HepG2 (cell line): ENCODE data around the gene TTC23L. TPM values are rescaled to one million over a fixed set of nuclear protein-coding genes. Genes with fewer than 3 reads are reported as not detected.

ENCODE experiments used
- ATAC-seq: fragments of 200-7000 bp; cut with Tn5 transposase; 3 replicates; pipeline ENCODE4 v1.9.1; 2020; ENCODE audit warnings: mild to moderate bottlenecking, moderate library complexity
- BruUV-seq: library from RNA; stranded (reverse); fragments of 400-500 nt; replicated peaks from 2 replicates; lab custom pipeline; 2021; lab: Mats Ljungman, UMichigan
- CTCF ChIA-PET: fragments of 300-600 bp; formaldehyde crosslinking; extraction: SDS; loops from one replicate; lab custom pipeline; 2021; ENCODE audit warnings: low total read pairs, inconsistent platforms, low intra/inter-chr PET ratio; lab: Yijun Ruan, JAX
- POLR2A ChIA-PET: fragments of 350-600 bp; sonication (Branson Sonifier 250); formaldehyde crosslinking; loops from one replicate; lab custom pipeline; 2020; ENCODE audit warnings: antibody characterized with exemption, inconsistent platforms; lab: Yijun Ruan, JAX
- DNase-seq: peaks from one replicate; pipeline ENCODE4 v3.0.0-alpha.2; 2015; ENCODE audit warnings: low spot score
- FAIRE-seq: peaks from 3 replicates; lab custom pipeline; 2011; peaks lifted over from hg19 to GRCh38; lab: Jason Lieb, UNC
- H2AFZ ChIP-seq: one replicate; pipeline ENCODE4 v1.6.1; 2011; ENCODE audit warnings: low read length, inconsistent platforms
- H3K27ac ChIP-seq: fragments of 300-600 bp; 3 replicates; pipeline ENCODE4 v1.8.0; 2011; ENCODE audit warnings: mixed run types, mild to moderate bottlenecking, mixed read lengths, low read length, inconsistent platforms; ENCODE audit not compliant: insufficient read depth; ENCODE audit errors: extremely low read length
- H3K27me3 ChIP-seq, 2 experiments: fragments of 200-600 bp in 1 of 2; 2 replicates in 1 of 2; 3 replicates in 1 of 2; pipeline versions ENCODE4 v1.6.0 to v1.8.0; 2011; ENCODE audit warnings: low read length in 2 of 2, mild to moderate bottlenecking in 2 of 2, moderate library complexity in 2 of 2, inconsistent platforms in 1 of 2; ENCODE audit not compliant: insufficient read depth in 2 of 2, control insufficient read depth in 1 of 2
- H3K36me3 ChIP-seq, 2 experiments: fragments of 200-600 bp in 1 of 2; replicated peaks in 1 of 2; 2 replicates in 1 of 2; 3 replicates in 1 of 2; pipeline versions ENCODE4 v1.5.1 to v1.8.0; 2011; ENCODE audit warnings: low read length in 2 of 2, inconsistent platforms in 1 of 2; ENCODE audit not compliant: insufficient read depth in 2 of 2, control insufficient read depth in 1 of 2
- H3K4me1 ChIP-seq: 2 replicates; pipeline ENCODE4 v1.5.1; 2012; ENCODE audit warnings: low read length, inconsistent platforms; ENCODE audit not compliant: insufficient read depth
- H3K4me2 ChIP-seq: 2 replicates; pipeline ENCODE4 v1.6.0; 2011; ENCODE audit warnings: low read depth, low read length, inconsistent platforms
- H3K4me3 ChIP-seq, 3 experiments: fragments of 200-600 bp in 1 of 3; sonication (generic), shearing (Covaris generic) in 1 of 3; replicated peaks in 1 of 3; 2 replicates each; pipeline ENCODE4 v1.5.1; 2011 to 2016; ENCODE audit warnings: low read length in 3 of 3, inconsistent platforms in 2 of 3, low read depth in 2 of 3, mild to moderate bottlenecking in 2 of 3, control low read depth in 1 of 3, mixed read lengths in 1 of 3; ENCODE audit not compliant: insufficient read depth in 1 of 3
- H3K79me2 ChIP-seq: one replicate; pipeline ENCODE4 v1.6.1; 2011; ENCODE audit warnings: low read length, inconsistent platforms; ENCODE audit not compliant: insufficient read depth
- H3K9ac ChIP-seq: 2 replicates; pipeline ENCODE4 v1.6.0; 2011; ENCODE audit warnings: mild to moderate bottlenecking, low read depth, low read length, inconsistent platforms; ENCODE audit not compliant: insufficient read depth
- H3K9me3 ChIP-seq: 2 replicates; pipeline ENCODE4 v1.5.1; 2012; ENCODE audit warnings: mild to moderate bottlenecking, low read length
- H4K20me1 ChIP-seq: 2 replicates; pipeline ENCODE4 v1.6.0; 2011; ENCODE audit warnings: inconsistent platforms, mild to moderate bottlenecking, low read length, moderate library complexity; ENCODE audit not compliant: insufficient read depth
- AGO2 ChIP-seq: fragments of 200-400 bp; formaldehyde crosslinking; optimal IDR thresholded peaks from 2 replicates; pipeline ENCODE3; 2017; ENCODE audit warnings: mild to moderate bottlenecking, low read depth, low read length, moderate library complexity
- BRCA1 ChIP-seq: sonication (generic); formaldehyde crosslinking; IDR thresholded peaks from 2 replicates; pipeline ENCODE4 v1.4.0; 2020; ENCODE audit warnings: missing genetic modification reagents
- GATAD2A ChIP-seq: IDR thresholded peaks from 2 replicates; pipeline ENCODE4 v1.6.1; 2016
- GLI4 ChIP-seq: sonication (generic); formaldehyde crosslinking; IDR thresholded peaks from 2 replicates; pipeline ENCODE4 v1.5.1; 2020; ENCODE audit warnings: missing genetic modification reagents, mild to moderate bottlenecking, moderate library complexity, borderline replicate concordance
- HOXA5 ChIP-seq: sonication (generic); formaldehyde crosslinking; IDR thresholded peaks from 2 replicates; pipeline ENCODE4 v1.4.0; 2020; ENCODE audit warnings: missing genetic modification reagents
- JARID2 ChIP-seq: sonication (generic); formaldehyde crosslinking; IDR thresholded peaks from 2 replicates; pipeline ENCODE4 v1.8.1; 2023; ENCODE audit warnings: missing genetic modification reagents, inconsistent platforms; ENCODE audit not compliant: insufficient replicate concordance
- NFIC ChIP-seq: IDR thresholded peaks from 2 replicates; pipeline ENCODE4 v1.6.1; 2012; ENCODE audit warnings: mild to moderate bottlenecking, low read length, inconsistent platforms
- STAG1 ChIP-seq: sonication (generic); formaldehyde crosslinking; IDR thresholded peaks from 2 replicates; pipeline ENCODE4 v1.4.0; 2020; ENCODE audit warnings: missing genetic modification reagents
- TSC22D2 ChIP-seq: sonication (generic); formaldehyde crosslinking; IDR thresholded peaks from 2 replicates; pipeline ENCODE4 v1.5.1; 2020; ENCODE audit warnings: missing genetic modification reagents, mild to moderate bottlenecking, borderline replicate concordance
- XRCC5 ChIP-seq: fragments of 200-400 bp; formaldehyde crosslinking; optimal IDR thresholded peaks from 2 replicates; pipeline ENCODE3; 2017; ENCODE audit warnings: mild to moderate bottlenecking, low read length
- ZBTB20 ChIP-seq: sonication (generic); formaldehyde crosslinking; IDR thresholded peaks from 2 replicates; pipeline ENCODE4 v1.8.1; 2023; ENCODE audit warnings: missing genetic modification reagents, low read depth, mild to moderate bottlenecking, borderline replicate concordance
- ZNF350 ChIP-seq: sonication (generic); formaldehyde crosslinking; IDR thresholded peaks from 2 replicates; pipeline ENCODE4 v1.4.0; 2020; ENCODE audit warnings: mild to moderate bottlenecking, low read depth, missing genetic modification reagents, borderline replicate concordance
- ZNF468 ChIP-seq: sonication (generic); formaldehyde crosslinking; IDR thresholded peaks from 2 replicates; pipeline ENCODE4 v1.8.0; 2022; ENCODE audit warnings: mild to moderate bottlenecking, moderate library complexity, missing genetic modification reagents
- ZNF660 ChIP-seq: sonication (generic); formaldehyde crosslinking; IDR thresholded peaks from 2 replicates; pipeline ENCODE4 v1.5.1; 2020; ENCODE audit warnings: mild to moderate bottlenecking, low read depth, missing genetic modification reagents, borderline replicate concordance
- WGBS: methylation state at CpG from one replicate; pipeline ENCODE4 v1.1.6; 2017; ENCODE audit warnings: low lambda C conversion rate; 5-methylcytosine and 5-hydroxymethylcytosine counted together
- in situ Hi-C: cut with HindIII; loops from 2 replicates; pipeline ENCODE4 v1.10.0; 2017; ENCODE audit warnings: low pct_unique_long_range_greater_than_20kb; ENCODE audit not compliant: extremely low pct_ligation_motif_present
- intact Hi-C: fragments of 100-400 bp; cut with micrococcal nuclease; formaldehyde crosslinking; loops from one replicate; pipeline ENCODE4 v1.10.0; 2022; ENCODE audit not compliant: unreplicated experiment
- polyA plus RNA-seq, 8 experiments: library from polyadenylated mRNA; depleted of rRNA in 3 of 8; stranded (reverse) in 7 of 8; unstranded in 1 of 8; fragments of >200 nt; fragmentation: Illumina TruSeq in 4 of 8; extraction: Trizol in 4 of 8; gene quantifications; 2 replicates each; pipeline versions ENCODE4 v1.2.1 to v1.2.3, GENCODE V29; 2011 to 2016; ENCODE audit warnings: low read depth in 4 of 8, missing spikeins in 1 of 8, mixed read lengths in 1 of 8; ENCODE audit not compliant: insufficient read depth in 1 of 8
- total RNA-seq, 5 experiments: library from RNA; depleted of rRNA; stranded (reverse); fragments of >200 nt; fragmentation: Illumina TruSeq; extraction: Trizol; gene quantifications; 2 replicates each; pipeline ENCODE4 v1.2.3, GENCODE V29; 2016; ENCODE audit warnings: low read depth in 1 of 5
- TF ChIP-seq, protein P1 (sequence below): sonication (generic); formaldehyde crosslinking; IDR thresholded peaks from 2 replicates; pipeline ENCODE4 v1.5.0; 2020; ENCODE audit warnings: mild to moderate bottlenecking, missing genetic modification reagents, moderate library complexity
- TF ChIP-seq, protein P2 (sequence below): IDR thresholded peaks from 2 replicates; pipeline ENCODE4 v1.6.1; 2016
- TF ChIP-seq, protein P3 (sequence below): IDR thresholded peaks from 2 replicates; pipeline ENCODE4 v1.6.1; 2016; ENCODE audit warnings: missing genetic modification reagents, missing compliant biosample characterization

Gene TTC23L
- total and polyA plus RNA-seq, 2 of the 13 experiments (the other 11 are each of a cell fraction or from before 2014, with no cell fraction given): 0.37 to 1.4 TPM

DNA sequence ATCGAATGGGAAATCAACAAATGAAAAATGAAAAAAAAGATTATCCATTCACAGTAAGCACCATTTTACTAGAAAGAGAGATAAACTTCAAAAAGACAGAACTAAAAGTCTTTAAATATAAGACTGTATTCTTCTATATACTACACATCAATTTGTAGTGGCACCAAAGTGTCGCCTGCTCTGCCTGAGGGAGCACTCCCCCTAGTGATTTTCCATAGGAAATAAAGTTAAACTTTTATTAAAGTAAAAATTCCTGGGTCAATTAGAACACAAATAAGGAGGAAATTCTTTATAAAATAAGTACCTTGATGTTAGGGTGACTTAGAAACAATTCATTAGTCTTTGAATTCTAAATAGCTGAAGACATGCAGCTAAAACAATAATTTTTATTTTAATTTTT is 66.6 kb downstream of the TTC23L start:
- in situ Hi-C loops (no loop called here), intact Hi-C loops (loop anchor here (5.0 kb wide), 1 partner anchor 538 kb away; no protein-coding TSS in a partner anchor)
- no peak for DNase-seq
- Histone ChIP-seq H3K4me1 (no peaks in the 10 kb centered on the region), H3K4me3 (no peak overlapping the region), H3K9me3 (no peaks in the 10 kb centered on the region), H3K36me3 (peaks cover 0 to 15% of the 10 kb centered on the region in 2 experiments; a peak in 3 of 5 replicates), H3K27ac (no peak overlapping the region), H3K27me3 (no peaks in the 10 kb centered on the region), H3K4me2 (no peak overlapping the region), H4K20me1 (no peaks in the 10 kb centered on the region), H3K79me2 (no peaks in the 10 kb centered on the region), H2AFZ (no peak overlapping the region), H3K9ac (no peak overlapping the region)
- TF ChIP-seq, protein P1, sequence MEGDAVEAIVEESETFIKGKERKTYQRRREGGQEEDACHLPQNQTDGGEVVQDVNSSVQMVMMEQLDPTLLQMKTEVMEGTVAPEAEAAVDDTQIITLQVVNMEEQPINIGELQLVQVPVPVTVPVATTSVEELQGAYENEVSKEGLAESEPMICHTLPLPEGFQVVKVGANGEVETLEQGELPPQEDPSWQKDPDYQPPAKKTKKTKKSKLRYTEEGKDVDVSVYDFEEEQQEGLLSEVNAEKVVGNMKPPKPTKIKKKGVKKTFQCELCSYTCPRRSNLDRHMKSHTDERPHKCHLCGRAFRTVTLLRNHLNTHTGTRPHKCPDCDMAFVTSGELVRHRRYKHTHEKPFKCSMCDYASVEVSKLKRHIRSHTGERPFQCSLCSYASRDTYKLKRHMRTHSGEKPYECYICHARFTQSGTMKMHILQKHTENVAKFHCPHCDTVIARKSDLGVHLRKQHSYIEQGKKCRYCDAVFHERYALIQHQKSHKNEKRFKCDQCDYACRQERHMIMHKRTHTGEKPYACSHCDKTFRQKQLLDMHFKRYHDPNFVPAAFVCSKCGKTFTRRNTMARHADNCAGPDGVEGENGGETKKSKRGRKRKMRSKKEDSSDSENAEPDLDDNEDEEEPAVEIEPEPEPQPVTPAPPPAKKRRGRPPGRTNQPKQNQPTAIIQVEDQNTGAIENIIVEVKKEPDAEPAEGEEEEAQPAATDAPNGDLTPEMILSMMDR (CRISPR knock-in tag): peak; percentile 39
- TF ChIP-seq JARID2 (no peak), STAG1 (CRISPR knock-in tag) (peak; percentile 55), ZNF350 (CRISPR knock-in tag) (no peak)
- 93% methylated on average over 2 of the region's 2 CpGs for WGBS
- FAIRE-seq: no peak
- POLR2A ChIA-PET: interaction anchor here (1.0 kb wide), 1 partner anchor 10 kb away, joined by 3 read pairs; the partner anchor contains the start of genes BRIX1 and RAD1
- BruUV-seq: no TSS peak
- ATAC-seq: no peak
- CTCF ChIA-PET: no interaction called here

DNA sequence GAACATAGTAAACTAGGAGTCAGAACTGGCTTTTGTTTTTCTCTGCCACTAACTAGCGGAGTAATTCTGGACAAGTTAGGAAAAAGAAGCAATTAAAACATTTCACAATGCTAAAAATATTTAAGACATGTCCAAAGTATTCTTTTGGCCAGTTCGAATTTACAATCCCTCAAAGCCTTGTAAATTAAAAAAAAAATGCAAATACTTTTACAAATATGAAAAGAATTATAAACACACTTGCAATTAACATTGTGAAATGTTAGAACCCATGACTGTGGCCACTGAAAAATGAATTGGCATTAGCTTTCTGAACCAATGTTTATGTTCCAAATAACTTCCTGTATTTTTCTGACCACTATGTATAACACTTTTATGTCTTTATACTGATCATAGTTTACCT is 74.1 kb downstream of the TTC23L start:
- ATAC-seq: no peak
- DNase-seq: no peak
- CTCF ChIA-PET: no interaction called here
- Histone ChIP-seq H2AFZ (no peak overlapping the region), H3K4me2 (no peak overlapping the region), H3K4me1 (peaks cover 30% of the 10 kb centered on the region), H3K79me2 (peaks cover 51% of the 10 kb centered on the region), H3K9me3 (no peaks in the 10 kb centered on the region), H3K4me3 (peak overlapping the region in 1 of 3 experiments; percentile 95; a peak in 1 of 6 replicates), H3K27ac (no peak overlapping the region), H3K9ac (no peak overlapping the region), H3K27me3 (no peaks in the 10 kb centered on the region; a peak in 1 of 5 replicates), H4K20me1 (no peaks in the 10 kb centered on the region; the same call in 1 of the 2 replicates), H3K36me3 (peaks cover 4 to 28% of the 10 kb centered on the region in 2 experiments; a peak in 4 of 5 replicates)
- no TSS peak for BruUV-seq
- POLR2A ChIA-PET: no interaction called here
- WGBS: 91% methylated on average over 2 of the region's 2 CpGs
- intact Hi-C loops: no loop called here
- in situ Hi-C loops: no loop called here
- no peak for FAIRE-seq
- no peak for TF ChIP-seq NFIC
- TF ChIP-seq ZNF660 (CRISPR knock-in tag): no peak
- TF ChIP-seq, protein P2, sequence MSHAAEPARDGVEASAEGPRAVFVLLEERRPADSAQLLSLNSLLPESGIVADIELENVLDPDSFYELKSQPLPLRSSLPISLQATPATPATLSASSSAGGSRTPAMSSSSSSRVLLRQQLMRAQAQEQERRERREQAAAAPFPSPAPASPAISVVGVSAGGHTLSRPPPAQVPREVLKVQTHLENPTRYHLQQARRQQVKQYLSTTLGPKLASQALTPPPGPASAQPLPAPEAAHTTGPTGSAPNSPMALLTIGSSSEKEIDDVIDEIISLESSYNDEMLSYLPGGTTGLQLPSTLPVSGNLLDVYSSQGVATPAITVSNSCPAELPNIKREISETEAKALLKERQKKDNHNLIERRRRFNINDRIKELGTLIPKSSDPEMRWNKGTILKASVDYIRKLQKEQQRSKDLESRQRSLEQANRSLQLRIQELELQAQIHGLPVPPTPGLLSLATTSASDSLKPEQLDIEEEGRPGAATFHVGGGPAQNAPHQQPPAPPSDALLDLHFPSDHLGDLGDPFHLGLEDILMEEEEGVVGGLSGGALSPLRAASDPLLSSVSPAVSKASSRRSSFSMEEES (CRISPR knock-in tag): no peak
- no peak for TF ChIP-seq TSC22D2 (CRISPR knock-in tag)
- TF ChIP-seq HOXA5: no peak
- TF ChIP-seq ZBTB20 (CRISPR knock-in tag): no peak
- TF ChIP-seq XRCC5: no peak
- TF ChIP-seq ZNF468 (CRISPR knock-in tag): no peak
- TF ChIP-seq AGO2: no peak
- no peak for TF ChIP-seq GLI4 (CRISPR knock-in tag)
- no peak for TF ChIP-seq BRCA1 (CRISPR knock-in tag)
- no peak for TF ChIP-seq GATAD2A (CRISPR knock-in tag)
- TF ChIP-seq, protein P3, sequence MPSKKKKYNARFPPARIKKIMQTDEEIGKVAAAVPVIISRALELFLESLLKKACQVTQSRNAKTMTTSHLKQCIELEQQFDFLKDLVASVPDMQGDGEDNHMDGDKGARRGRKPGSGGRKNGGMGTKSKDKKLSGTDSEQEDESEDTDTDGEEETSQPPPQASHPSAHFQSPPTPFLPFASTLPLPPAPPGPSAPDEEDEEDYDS: no peak
